HCT116 (cell line): Measurements from ENCODE around the gene TMEM134. TPM values are rescaled to one million over a fixed set of nuclear protein-coding genes. Genes with fewer than 3 reads are reported as not detected.

ENCODE experiments used
- ATAC-seq: fragments of 200-7000 bp; cut with Tn5 transposase; 2 replicates; pipeline ENCODE4 v1.9.1; 2020; ENCODE audit warnings: mild to moderate bottlenecking, moderate library complexity
- BruUV-seq: library from RNA; stranded (reverse); fragments of 400-500 nt; replicated peaks from 2 replicates; lab custom pipeline; 2021; lab: Mats Ljungman, UMichigan
- CTCF ChIA-PET: fragments of 300-600 bp; sonication (Branson Sonifier 250); formaldehyde crosslinking; loops from one replicate; lab custom pipeline; 2021; ENCODE audit warnings: antibody characterized with exemption; lab: Charles Lee
- POLR2A ChIA-PET: fragments of 300-600, 350-600 bp; sonication (Branson Sonifier 250); formaldehyde crosslinking; loops from one replicate; lab custom pipeline; 2021; ENCODE audit warnings: antibody characterized with exemption; lab: Charles Lee
- RAD21 ChIA-PET, 2 experiments: fragments of 300-600 bp; sonication (Branson Sonifier 250); formaldehyde crosslinking; loops; one replicate each; lab custom pipeline; 2023; ENCODE audit warnings: low total read pairs in 2 of 2; ENCODE audit not compliant: uncharacterized antibody in 2 of 2, unreplicated experiment in 2 of 2, low non-redundant PET in 1 of 2; lab: Charles Lee
- DNase-seq: peaks from one replicate; pipeline ENCODE4 v3.0.0-alpha.2; 2010; ENCODE audit warnings: low read depth, low spot score
- H2AFZ ChIP-seq: fragments of 200-600 bp; shearing (Covaris generic), sonication (generic); 2 replicates; pipeline ENCODE4 v1.6.1; 2017; ENCODE audit warnings: low read depth, mixed run types, mixed read lengths, antibody characterized with exemption, low read length; ENCODE audit not compliant: poor library complexity, severe bottlenecking
- H3K27ac ChIP-seq: 2 replicates; pipeline ENCODE4 v1.5.1; 2012; ENCODE audit warnings: low read depth, low read length
- H3K27me3 ChIP-seq: fragments of 200-600 bp; sonication (generic); 2 replicates; pipeline ENCODE4 v1.6.1; 2016; ENCODE audit warnings: mixed run types, low read length, mixed read lengths; ENCODE audit not compliant: insufficient read depth
- H3K36me3 ChIP-seq, 2 experiments: fragments of 200-500 bp in 1 of 2; fragments of 200-600 bp in 1 of 2; sonication (Bioruptor generic) in 1 of 2; sonication (generic) in 1 of 2; 2 replicates each; pipeline versions ENCODE4 v1.5.1 to v1.6.1; 2014 to 2016; ENCODE audit warnings: low read length in 2 of 2, inconsistent platforms in 1 of 2, mixed read lengths in 1 of 2, mixed run types in 1 of 2; ENCODE audit not compliant: insufficient read depth in 2 of 2, control insufficient read depth in 1 of 2
- H3K4me1 ChIP-seq, 2 experiments: fragments of 200-600 bp in 1 of 2; sonication (generic) in 1 of 2; 2 replicates each; pipeline versions ENCODE4 v1.5.1 to v1.6.1; 2012 to 2017; ENCODE audit warnings: low read length in 2 of 2, inconsistent platforms in 1 of 2, mild to moderate bottlenecking in 1 of 2, mixed read lengths in 1 of 2, mixed run types in 1 of 2, moderate library complexity in 1 of 2; ENCODE audit not compliant: insufficient read depth in 2 of 2, control insufficient read depth in 1 of 2
- H3K4me2 ChIP-seq: fragments of 200-600 bp; sonication (generic); 2 replicates; pipeline ENCODE4 v1.6.1; 2017; ENCODE audit warnings: mixed run types, low read length, mixed read lengths
- H3K4me3 ChIP-seq, 2 experiments: fragments of 200-600 bp in 1 of 2; sonication (generic) in 1 of 2; replicated peaks in 1 of 2; 2 replicates each; pipeline ENCODE4 v1.5.1; 2011 to 2016; ENCODE audit warnings: low read length in 2 of 2, control low read depth in 1 of 2, low read depth in 1 of 2, mild to moderate bottlenecking in 1 of 2, mixed read lengths in 1 of 2, mixed run types in 1 of 2
- H3K79me2 ChIP-seq: fragments of 200-600 bp; sonication (generic); 2 replicates; pipeline ENCODE4 v1.6.1; 2017; ENCODE audit warnings: mild to moderate bottlenecking, mixed run types, low read length, moderate library complexity, mixed read lengths; ENCODE audit not compliant: insufficient read depth
- H3K9ac ChIP-seq: fragments of 200-600 bp; sonication (generic); 2 replicates; pipeline ENCODE4 v1.6.1; 2016; ENCODE audit warnings: low read length, mixed read lengths
- H3K9me2 ChIP-seq: fragments of 200-600 bp; sonication (generic), shearing (Covaris generic); 2 replicates; pipeline ENCODE4 v1.6.1; 2017; ENCODE audit warnings: mixed run types, mild to moderate bottlenecking, moderate library complexity; ENCODE audit not compliant: insufficient read depth
- H3K9me3 ChIP-seq, 2 experiments: fragments of 200-500 bp in 1 of 2; fragments of 200-600 bp in 1 of 2; sonication (Bioruptor generic) in 1 of 2; sonication (generic) in 1 of 2; 2 replicates each; pipeline ENCODE4 v1.6.1; 2014 to 2017; ENCODE audit warnings: low read length in 2 of 2, mixed read lengths in 2 of 2, inconsistent platforms in 1 of 2, low read depth in 1 of 2, mild to moderate bottlenecking in 1 of 2, mixed run types in 1 of 2, moderate library complexity in 1 of 2; ENCODE audit not compliant: control insufficient read depth in 1 of 2, insufficient read depth in 1 of 2
- H4K20me1 ChIP-seq: fragments of 200-600 bp; sonication (generic), shearing (Covaris generic); 2 replicates; pipeline ENCODE4 v1.6.1; 2017; ENCODE audit warnings: mixed run types, mild to moderate bottlenecking, moderate library complexity; ENCODE audit not compliant: insufficient read depth
- CTCF ChIP-seq, 3 experiments: fragments of 200-600 bp in 1 of 3; sonication (generic) in 1 of 3; IDR thresholded peaks in 2 of 3; conservative IDR thresholded peaks in 1 of 3; 2 replicates each; pipeline ENCODE4 v1.5.1; 2012 to 2017; ENCODE audit warnings: low read depth in 2 of 3, low read length in 2 of 3, antibody characterized with exemption in 1 of 3, borderline replicate concordance in 1 of 3, control low read depth in 1 of 3, mild to moderate bottlenecking in 1 of 3, mixed read lengths in 1 of 3, mixed run types in 1 of 3, moderate library complexity in 1 of 3; ENCODE audit not compliant: insufficient read depth in 1 of 3
- ELF1 ChIP-seq: IDR thresholded peaks from 2 replicates; pipeline ENCODE4 v1.6.1; 2012; ENCODE audit warnings: low read depth, borderline replicate concordance
- EZH2 ChIP-seq: fragments of 200-600 bp; sonication (generic); IDR thresholded peaks from 2 replicates; pipeline ENCODE4 v1.6.1; 2017; ENCODE audit warnings: antibody characterized with exemption, mixed run types
- SRF ChIP-seq: IDR thresholded peaks from 2 replicates; pipeline ENCODE4 v1.6.1; 2012; ENCODE audit warnings: low read depth
- ZFX ChIP-seq: fragments of 450-650 bp; IDR thresholded peaks from 2 replicates; pipeline ENCODE4 v1.6.1; 2017
- intact Hi-C: fragments of 100-400 bp; cut with micrococcal nuclease; formaldehyde crosslinking; loops from 2 replicates; pipeline ENCODE4 v1.10.0; 2022
- total RNA-seq: library from RNA; stranded (reverse); gene quantifications from one replicate; pipeline ENCODE4 v1.2.1, GENCODE V29; 2021; ENCODE audit not compliant: unreplicated experiment

TMEM134 gene
- total RNA-seq, 1 experiment from 2014 or later = 44.2 TPM

GRCh38 chr11:67440229-67441097 lies 28.6 kb downstream of the TMEM134 start:
- DNase-seq (no peak), ATAC-seq (no peak)
- no peak overlapping the region for H3K4me3 ChIP-seq
- no peaks in the 10 kb centered on the region for H3K9me3 ChIP-seq
- H2AFZ ChIP-seq = no peak overlapping the region
- H3K27me3 ChIP-seq = no peaks in the 10 kb centered on the region
- H3K27ac ChIP-seq = peak overlapping the region; percentile 26; the same call in 1 of the 2 replicates
- no peaks in the 10 kb centered on the region for H3K9me2 ChIP-seq
- ChIA-PET RAD21 (interaction anchor here in 1 of 2 experiments (0.7 kb wide), 1 partner anchor 155 kb away, joined by 3 read pairs; no protein-coding TSS in a partner anchor), POLR2A (no interaction called here), CTCF (no interaction called here)
- H3K36me3 ChIP-seq = peaks cover 0 to 2% of the 10 kb centered on the region in 2 experiments; a peak in 1 of 4 replicates
- no peak overlapping the region for H3K9ac ChIP-seq
- no TSS peak for BruUV-seq
- no peaks in the 10 kb centered on the region for H4K20me1 ChIP-seq
- H3K4me2 ChIP-seq = no peak overlapping the region
- H3K4me1 ChIP-seq = peaks cover 6 to 35% of the 10 kb centered on the region in 2 experiments; a peak in 3 of 4 replicates
- peaks cover 7% of the 10 kb centered on the region; the same call in 1 of the 2 replicates for H3K79me2 ChIP-seq
- TF ChIP-seq ZFX (no peak), SRF (no peak), EZH2 (no peak)
- intact Hi-C loops = no loop called here

GRCh38 chr11:67439321-67440228 lies 29.5 kb downstream of the TMEM134 start:
- H3K9ac ChIP-seq = no peak overlapping the region
- ChIA-PET CTCF (interaction anchor here (1.0 to 1.5 kb wide), 3 partner anchors 11 to 38 kb away, joined by 3 to 5 read pairs (median 4); partner anchors contain the start of genes PPP1CA and RPS6KB2), POLR2A (interaction anchor here (1.2 kb wide), 1 partner anchor 11 kb away, joined by 3 read pairs; the partner anchor contains the start of gene RPS6KB2), RAD21 (no interaction called here)
- H3K9me3 ChIP-seq = no peaks in the 10 kb centered on the region
- H3K4me2 ChIP-seq = peak overlapping the region; percentile 9; the same call in 1 of the 2 replicates
- H3K79me2 ChIP-seq = peaks cover 7% of the 10 kb centered on the region; the same call in 1 of the 2 replicates
- peak; percentile 57 for ATAC-seq
- peaks cover 6 to 35% of the 10 kb centered on the region in 2 experiments; a peak in 3 of 4 replicates for H3K4me1 ChIP-seq
- H3K27ac ChIP-seq = peak overlapping the region; percentile 15; the same call in 1 of the 2 replicates
- no peak overlapping the region for H3K4me3 ChIP-seq
- no peaks in the 10 kb centered on the region for H4K20me1 ChIP-seq
- H3K36me3 ChIP-seq = peaks cover 0 to 2% of the 10 kb centered on the region in 2 experiments; a peak in 1 of 4 replicates
- no peaks in the 10 kb centered on the region for H3K27me3 ChIP-seq
- no peak overlapping the region for H2AFZ ChIP-seq
- DNase-seq = no peak
- no TSS peak for BruUV-seq
- TF ChIP-seq ELF1 (no peak), CTCF (IDR thresholded peaks at IDR 0.05 in 2 of 3, conservative IDR thresholded peaks at IDR 0.05 in 1 of 3; ENCODE audit: borderline replicate concordance in 1 of 3, insufficient read depth in 1 of 3, low read depth in 2 of 3, low read length in 2 of 3) (peak; percentile 55 to 61 (median 57); a peak in 4 of 6 replicates)
- intact Hi-C loops = no loop called here
- no peaks in the 10 kb centered on the region for H3K9me2 ChIP-seq
